ENCODE data around the gene CHKB. TPM values are rescaled to one million over a fixed set of nuclear protein-coding genes. Genes with fewer than 3 reads are reported as not detected.

CHKB gene
- total RNA-seq, 1 donor from 2014 or later: 50.4 TPM

- DNase-seq (ENCODE audit: low read depth): no peak
- H3K4me3 ChIP-seq (ENCODE audit: low read depth, low read length): peak overlapping the region; percentile 59
- TF ChIP-seq CTCF (conservative IDR thresholded peaks at IDR 0.05; ENCODE audit: low read depth, low read length): no peak
Measured at GRCh38 chr22:50563413-50564160, 19.1 kb downstream of the CHKB start.

DNA sequence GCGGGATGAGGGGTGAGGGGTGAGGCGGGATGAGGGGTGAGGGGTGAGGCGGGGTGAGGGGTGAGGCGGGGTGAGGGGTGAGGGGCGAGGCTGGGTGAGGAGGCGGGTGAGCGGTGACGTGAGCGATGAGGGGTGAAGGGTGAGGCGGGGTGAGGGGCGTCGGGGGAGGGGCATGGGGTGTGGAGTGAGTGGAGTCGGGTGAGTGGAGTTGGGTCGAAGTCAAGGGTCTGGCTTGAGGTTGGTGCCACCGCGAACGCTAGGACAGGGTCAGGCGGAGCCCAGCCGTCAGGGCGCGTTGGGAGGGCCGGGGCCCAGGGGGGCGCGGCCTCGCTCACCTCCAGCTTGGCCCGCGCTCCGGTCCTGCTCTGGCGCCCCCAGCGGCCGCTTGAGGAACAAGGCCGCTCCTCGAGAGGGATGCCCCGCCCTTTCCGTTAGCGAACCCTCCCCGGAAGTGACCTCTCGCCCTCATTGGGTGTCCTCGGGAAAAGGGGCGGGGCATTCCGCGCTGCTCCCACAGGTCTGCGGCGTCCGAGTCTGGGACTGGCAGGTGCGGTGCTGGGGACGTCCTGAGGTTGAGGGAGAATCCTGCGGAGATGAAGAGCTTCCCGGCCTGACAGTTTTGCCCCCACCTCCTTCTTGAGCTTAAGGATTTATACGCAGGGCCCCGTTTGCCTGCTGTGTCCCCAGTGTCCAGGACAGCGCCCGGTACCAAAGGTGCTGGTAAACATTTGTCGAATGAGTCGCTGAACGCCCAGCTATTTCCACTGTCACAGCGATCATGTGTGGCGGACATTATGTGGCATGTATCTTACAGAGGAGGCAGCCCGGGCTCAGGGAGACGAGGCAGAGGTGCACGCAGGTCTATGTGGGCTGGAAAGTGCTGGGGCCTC lies 19.9 kb downstream of the CHKB start, which contains the start of gene SYCE3:
TSS of gene SYCE3 (minus strand) at position 397 of the 890 bp plus-strand sequence. CDS start 6,514 bp downstream, outside the sequence.
- TF ChIP-seq CTCF (conservative IDR thresholded peaks at IDR 0.05; ENCODE audit: low read depth, low read length): peak; percentile 80
- H3K4me3 ChIP-seq (ENCODE audit: low read depth, low read length): peak within 1 kb of the TSS; percentile 59
- no peak for DNase-seq (ENCODE audit: low read depth)

- DNase-seq (ENCODE audit: low read depth): no peak
- H3K4me3 ChIP-seq (ENCODE audit: low read depth, low read length): no peak overlapping the region
- TF ChIP-seq CTCF (conservative IDR thresholded peaks at IDR 0.05; ENCODE audit: low read depth, low read length): no peak
Measured at GRCh38 chr22:50561401-50562358, 21.0 kb downstream of the CHKB start.

- DNase-seq (ENCODE audit: low read depth): no peak
- no peak overlapping the region for H3K4me3 ChIP-seq (ENCODE audit: low read depth, low read length)
- TF ChIP-seq CTCF (conservative IDR thresholded peaks at IDR 0.05; ENCODE audit: low read depth, low read length): no peak
Measured at GRCh38 chr22:50560034-50560433, 22.6 kb downstream of the CHKB start.

- no peak overlapping the region for H3K4me3 ChIP-seq (ENCODE audit: low read depth, low read length)
- DNase-seq (ENCODE audit: low read depth): no peak
- TF ChIP-seq CTCF (conservative IDR thresholded peaks at IDR 0.05; ENCODE audit: low read depth, low read length): no peak
Measured at GRCh38 chr22:50556703-50557102, 25.9 kb downstream of the CHKB start.

- TF ChIP-seq CTCF (conservative IDR thresholded peaks at IDR 0.05; ENCODE audit: low read depth, low read length): no peak
- H3K4me3 ChIP-seq (ENCODE audit: low read depth, low read length): no peak overlapping the region
- no peak for DNase-seq (ENCODE audit: low read depth)
Measured at GRCh38 chr22:50553310-50553709, 29.3 kb downstream of the CHKB start.
